GM18951 (cell line): ENCODE results near the gene BARHL1.

Experiments
- POLR2A ChIP-seq: IDR thresholded peaks from 4 replicates; pipeline ENCODE4 v1.6.1; 2011; ENCODE audit warnings: mild to moderate bottlenecking; ENCODE audit not compliant: insufficient read length, insufficient read depth; ENCODE audit errors: extremely low read depth
- in situ Hi-C: fragments of 300-500 bp; cut with MboI; formaldehyde crosslinking; loops from one replicate; pipeline ENCODE4 v1.12.0; 2022; ENCODE audit warnings: low sequenced_read_pairs, mixed read lengths, inconsistent platforms; ENCODE audit not compliant: unreplicated experiment

BARHL1 gene

DNA sequence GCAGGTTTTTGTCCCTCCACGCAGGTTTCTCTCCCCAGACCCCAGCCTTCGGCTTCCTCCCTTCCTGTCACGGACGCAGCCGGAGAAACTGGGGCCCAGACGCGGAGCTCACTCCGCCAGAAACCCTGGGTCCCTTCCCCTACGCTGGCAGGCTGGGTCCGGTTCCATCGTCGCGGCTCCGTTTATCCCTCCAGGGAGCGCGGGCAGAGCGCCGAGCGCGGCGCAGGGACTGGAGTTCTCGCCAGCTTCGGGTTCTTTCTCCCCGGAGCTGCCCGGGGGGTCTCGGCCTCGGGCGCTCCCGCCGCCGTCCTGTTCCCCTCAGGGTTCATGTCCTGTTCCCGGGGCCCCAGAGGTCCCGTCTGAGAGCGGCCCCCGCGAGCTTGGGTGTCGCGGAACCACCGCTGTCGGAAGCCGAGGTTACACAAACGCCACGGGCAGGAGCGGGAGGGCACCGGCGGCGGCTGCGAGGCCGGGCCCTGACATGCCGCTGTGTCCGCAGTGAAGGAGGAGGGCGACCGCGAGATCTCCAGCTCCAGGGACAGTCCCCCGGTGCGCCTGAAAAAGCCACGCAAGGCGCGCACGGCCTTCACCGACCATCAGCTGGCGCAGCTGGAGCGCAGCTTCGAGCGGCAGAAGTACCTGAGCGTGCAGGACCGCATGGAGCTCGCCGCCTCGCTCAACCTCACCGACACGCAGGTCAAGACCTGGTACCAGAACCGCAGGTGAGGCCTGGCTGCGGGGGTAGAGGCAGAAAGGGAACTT is 4.6 kb downstream of the BARHL1 start:
- no peak for TF ChIP-seq POLR2A
- in situ Hi-C loops = no loop called here

DNA sequence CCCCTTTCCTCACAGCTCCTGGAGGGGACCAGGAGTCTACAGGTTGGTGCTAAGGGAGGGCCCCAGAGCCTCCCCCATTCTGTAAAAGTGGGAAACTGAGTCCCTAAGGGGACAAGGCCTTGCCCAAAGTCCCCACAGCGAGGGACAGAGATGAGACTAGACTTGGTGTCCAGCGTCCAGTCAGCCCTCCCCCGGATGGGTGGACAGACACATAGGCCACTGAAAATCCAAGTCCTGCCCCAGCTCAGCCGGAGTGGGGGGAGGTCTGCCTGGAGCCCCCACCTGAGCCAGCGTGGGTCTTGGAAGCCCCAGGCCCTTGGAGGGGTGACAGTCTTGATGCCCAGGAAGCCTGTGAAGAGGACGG is 5.2 kb downstream of the BARHL1 start:
- in situ Hi-C loops = no loop called here
- no peak for TF ChIP-seq POLR2A

- in situ Hi-C loops = no loop called here
- no peak for TF ChIP-seq POLR2A
These were observed 5.7 kb downstream of the BARHL1 start for GRCh38 chr9:132588098-132588497.

DNA sequence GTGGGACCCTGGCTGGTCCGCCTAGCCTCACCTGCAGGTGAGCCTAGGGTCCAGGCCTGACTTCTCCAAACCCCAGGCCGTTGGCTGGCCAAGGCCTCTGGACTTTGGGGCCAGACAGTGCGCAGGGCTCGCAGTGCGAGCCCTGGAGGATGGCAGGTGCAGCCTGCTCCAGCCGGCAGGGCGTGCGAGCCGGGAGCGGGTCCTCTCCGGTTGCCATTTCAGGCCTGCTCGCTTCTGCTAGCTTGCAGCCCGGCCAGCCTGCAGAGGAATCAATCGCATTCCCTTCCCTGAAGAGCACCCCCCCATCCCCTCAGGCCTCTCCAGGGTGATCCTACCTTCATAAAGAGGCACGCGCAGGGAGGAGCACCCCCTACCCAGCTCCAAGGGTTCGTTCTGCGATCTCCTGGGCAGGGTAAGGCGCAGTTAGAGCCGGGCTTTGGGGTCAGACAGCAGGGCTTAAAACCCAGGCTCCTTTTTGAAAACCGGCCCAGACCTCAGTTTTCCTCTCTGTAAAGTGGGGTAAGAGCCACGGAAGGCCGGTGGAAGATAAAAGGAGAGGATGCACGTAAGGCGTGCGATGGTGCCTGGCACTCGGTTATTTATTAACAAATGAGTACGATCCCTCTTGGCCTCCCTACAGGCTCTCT is 6.2 kb downstream of the BARHL1 start:
- no peak for TF ChIP-seq POLR2A
- in situ Hi-C loops = no loop called here

- no peak for TF ChIP-seq POLR2A
- in situ Hi-C loops = no loop called here
These were observed 7.0 kb downstream of the BARHL1 start for GRCh38 chr9:132589148-132590036.

DNA sequence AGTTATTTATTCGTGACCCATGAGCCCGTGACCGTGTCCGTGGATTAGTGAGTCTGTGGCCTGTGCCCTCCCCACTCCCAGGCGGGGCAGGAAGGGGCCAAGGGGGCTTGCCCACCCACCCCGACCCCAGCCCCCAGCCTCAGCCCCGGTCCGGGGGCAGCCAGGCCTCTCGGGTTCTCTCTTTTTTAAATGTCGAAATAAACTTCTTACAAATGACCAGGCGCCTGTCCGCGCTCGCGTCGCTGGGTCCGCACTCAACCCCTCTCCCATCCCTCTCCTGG is 7.6 kb downstream of the BARHL1 start:
- TF ChIP-seq POLR2A = no peak
- in situ Hi-C loops = no loop called here

- TF ChIP-seq POLR2A = no peak
- in situ Hi-C loops = no loop called here
These were observed 8.1 kb downstream of the BARHL1 start for GRCh38 chr9:132590318-132591182.

GRCh38 chr9:132591244-132591643 is 8.8 kb downstream of the BARHL1 start:
- no peak for TF ChIP-seq POLR2A
- in situ Hi-C loops = no loop called here

DNA sequence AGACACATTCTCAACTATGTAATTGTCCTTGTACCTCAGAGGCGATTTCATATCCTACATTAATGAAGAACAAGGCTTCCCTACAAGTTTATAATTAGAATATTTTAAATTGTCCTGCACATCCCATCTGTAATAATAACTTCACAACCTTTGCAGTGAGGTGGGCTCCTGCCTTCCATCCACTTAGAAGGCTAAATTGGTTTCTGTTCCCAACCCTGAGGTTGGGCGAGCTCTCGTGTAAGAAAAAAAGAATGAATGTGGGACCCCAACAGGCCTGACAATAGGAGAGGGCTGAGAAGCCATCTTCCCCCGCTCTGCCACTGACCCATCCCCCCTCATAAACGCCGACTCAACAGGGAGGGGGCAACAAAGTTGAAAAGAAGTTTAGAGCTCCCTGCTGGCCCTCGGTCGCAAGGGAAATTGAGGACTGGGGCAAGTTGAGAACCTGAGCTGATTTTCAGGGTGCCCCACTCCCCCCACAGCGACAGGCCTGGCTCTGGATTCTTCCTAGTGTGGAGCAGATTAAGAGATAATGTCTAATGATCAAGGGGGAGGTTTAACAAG is 9.4 kb downstream of the BARHL1 start:
- in situ Hi-C loops = no loop called here
- TF ChIP-seq POLR2A = no peak

DNA sequence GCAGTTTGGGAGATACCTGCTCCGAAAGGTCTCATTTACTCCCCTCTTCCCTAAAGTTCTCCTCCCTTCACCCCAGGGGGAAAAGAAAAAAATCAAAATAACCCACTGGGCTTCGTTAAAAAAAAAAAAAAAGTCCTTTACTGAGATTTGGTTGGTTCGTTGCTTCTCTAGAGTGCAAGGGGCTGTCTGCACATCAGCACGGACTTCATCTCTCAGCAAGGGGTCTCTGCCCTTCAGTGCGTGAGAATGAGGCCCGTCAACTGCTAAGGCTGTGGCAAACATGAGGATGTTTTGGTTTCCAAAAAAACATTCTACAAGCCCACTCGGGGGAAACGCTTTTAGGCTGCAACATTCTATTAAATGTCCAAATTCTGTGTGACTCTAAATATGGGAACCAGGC is 10.0 kb downstream of the BARHL1 start:
- in situ Hi-C loops = no loop called here

GRCh38 chr9:132594412-132594811 is 12.0 kb downstream of the BARHL1 start:
- in situ Hi-C loops = no loop called here

More for the DNA sequence above, 10.0 kb downstream of the BARHL1 start:
- no peak for TF ChIP-seq POLR2A

GRCh38 chr9:132595319-132595718 is 12.9 kb downstream of the BARHL1 start:
- TF ChIP-seq POLR2A = no peak
- in situ Hi-C loops = no loop called here

More at GRCh38 chr9:132594412-132594811, 12.0 kb downstream of the BARHL1 start:
- TF ChIP-seq POLR2A = no peak
